K562 (cell line): ENCODE measurements around the gene AHSG. TPM values are rescaled to one million over a fixed set of nuclear protein-coding genes. Genes with fewer than 3 reads are reported as not detected.
A peak's percentile ranks its signal among the peaks of the same experiment; 100 is the strongest.

Experiments
- CREM ChIP-seq: IDR thresholded peaks from 2 replicates; pipeline ENCODE4 v1.6.1; 2014; ENCODE audit warnings: antibody characterized with exemption, low read depth
- CSDE1 ChIP-seq, 2 experiments: fragments of 450-650 bp; IDR thresholded peaks; 2 replicates each; pipeline ENCODE4 v1.6.1; 2016; ENCODE audit warnings: mild to moderate bottlenecking in 1 of 2
- CXXC5 ChIP-seq: fragments of 250-450 bp; sonication (Bioruptor Pico); IDR thresholded peaks from 2 replicates; pipeline ENCODE4 v1.8.0; 2022; ENCODE audit warnings: inconsistent platforms, mild to moderate bottlenecking, moderate library complexity
- EGR1 ChIP-seq: fragments of 450-650 bp; conservative IDR thresholded peaks from 2 replicates; pipeline ENCODE4 v1.6.1; 2017; ENCODE audit warnings: mild to moderate bottlenecking
- HEY1 ChIP-seq: fragments of 250-450 bp; sonication (Bioruptor Pico); IDR thresholded peaks from 2 replicates; pipeline ENCODE4 v1.5.0; 2020; ENCODE audit warnings: mild to moderate bottlenecking, moderate library complexity, borderline replicate concordance
- JUND ChIP-seq, 2 experiments: IDR thresholded peaks; 2 replicates in 1 of 2; 3 replicates in 1 of 2; pipeline ENCODE4 v1.6.1; 2011; ENCODE audit warnings: borderline replicate concordance in 2 of 2, low read depth in 2 of 2, low read length in 2 of 2, improper control_type of control experiment in 1 of 2, missing biosample characterization in 1 of 2, missing genetic modification characterization in 1 of 2, missing genetic modification reagents in 1 of 2
- KDM2B ChIP-seq: fragments of 250-450 bp; sonication (Bioruptor Pico); IDR thresholded peaks from 2 replicates; pipeline ENCODE4 v1.8.0; 2021; ENCODE audit warnings: mild to moderate bottlenecking, moderate library complexity
- LCOR ChIP-seq: sonication (generic); formaldehyde crosslinking; IDR thresholded peaks from 2 replicates; pipeline ENCODE4 v1.8.0; 2022; ENCODE audit warnings: mild to moderate bottlenecking, missing genetic modification reagents
- MAFK ChIP-seq: IDR thresholded peaks from 2 replicates; pipeline ENCODE4 v1.6.1; 2011; ENCODE audit warnings: low read length, improper control_type of control experiment
- MBD2 ChIP-seq: sonication (generic); IDR thresholded peaks from 2 replicates; pipeline ENCODE4 v1.6.1; 2016; ENCODE audit warnings: low read depth, borderline replicate concordance
- SMC3 ChIP-seq: conservative IDR thresholded peaks from 2 replicates; pipeline ENCODE4 v1.6.1; 2011; ENCODE audit warnings: low read depth, low read length, improper control_type of control experiment; ENCODE audit not compliant: insufficient read depth
- TAF9B ChIP-seq: fragments of 450-650 bp; IDR thresholded peaks from 2 replicates; pipeline ENCODE4 v1.6.1; 2018; ENCODE audit warnings: mild to moderate bottlenecking; ENCODE audit not compliant: partially characterized antibody
- TCF3 ChIP-seq: sonication (generic); formaldehyde crosslinking; IDR thresholded peaks from 2 replicates; pipeline ENCODE4 v1.4.0; 2020; ENCODE audit warnings: mild to moderate bottlenecking, missing genetic modification reagents
- TCF7L2 ChIP-seq: fragments of 150-350 bp; IDR thresholded peaks from 2 replicates; pipeline ENCODE4 v1.6.1; 2016; ENCODE audit warnings: low read depth, mild to moderate bottlenecking, low read length, moderate library complexity
- TEAD2 ChIP-seq: fragments of 450-650 bp; IDR thresholded peaks from 2 replicates; pipeline ENCODE4 v1.6.1; 2016; ENCODE audit warnings: missing genetic modification characterization, control low read depth, missing compliant biosample characterization
- ZNF121 ChIP-seq: sonication (generic); formaldehyde crosslinking; conservative IDR thresholded peaks from 2 replicates; pipeline ENCODE4 v1.8.0; 2022; ENCODE audit warnings: missing genetic modification reagents
- ZNF764 ChIP-seq: fragments of 250-450 bp; sonication (Bioruptor Pico); IDR thresholded peaks from 2 replicates; pipeline ENCODE4 v1.4.0; 2020; ENCODE audit warnings: low read depth, mild to moderate bottlenecking, moderate library complexity
- polyA plus RNA-seq, 8 experiments: library from polyadenylated mRNA; depleted of rRNA in 4 of 8; stranded (reverse) in 5 of 8; unstranded in 3 of 8; fragments of >200 nt; fragmentation: Nextera tagmentation in 2 of 8; fragmentation: Illumina TruSeq in 1 of 8; extraction: Ambion mirVana in 2 of 8; extraction: Trizol in 1 of 8; gene quantifications; 2 replicates each; pipeline versions ENCODE4 v1.2.1 to v1.2.3, GENCODE V29; 2011 to 2014; ENCODE audit warnings: inconsistent platforms in 1 of 8, missing spikeins in 1 of 8
- total RNA-seq, 7 experiments: library from RNA; depleted of rRNA in 6 of 7; stranded (reverse); fragments of >200 nt in 6 of 7; fragmentation: Illumina TruSeq in 2 of 7; extraction: Trizol in 2 of 7; gene quantifications; 2 replicates each; pipeline versions ENCODE4 v1.2.1 to v1.2.3, GENCODE V29; 2011 to 2021; ENCODE audit warnings: low replicate concordance in 1 of 7
- TF ChIP-seq, protein P1 (sequence below), 2 experiments: fragments of 450-650 bp; formaldehyde crosslinking in 1 of 2; IDR thresholded peaks; 2 replicates each; pipeline versions ENCODE4 v1.4.0 to v1.6.1; 2014 to 2020; ENCODE audit warnings: mild to moderate bottlenecking in 2 of 2, borderline replicate concordance in 1 of 2, low read depth in 1 of 2

AHSG gene
- total and polyA plus RNA-seq, 9 of the 15 experiments (the other 6 are each of a cell fraction or from before 2014, with no cell fraction given), result 0.69 TPM; not detected in 8

DNA sequence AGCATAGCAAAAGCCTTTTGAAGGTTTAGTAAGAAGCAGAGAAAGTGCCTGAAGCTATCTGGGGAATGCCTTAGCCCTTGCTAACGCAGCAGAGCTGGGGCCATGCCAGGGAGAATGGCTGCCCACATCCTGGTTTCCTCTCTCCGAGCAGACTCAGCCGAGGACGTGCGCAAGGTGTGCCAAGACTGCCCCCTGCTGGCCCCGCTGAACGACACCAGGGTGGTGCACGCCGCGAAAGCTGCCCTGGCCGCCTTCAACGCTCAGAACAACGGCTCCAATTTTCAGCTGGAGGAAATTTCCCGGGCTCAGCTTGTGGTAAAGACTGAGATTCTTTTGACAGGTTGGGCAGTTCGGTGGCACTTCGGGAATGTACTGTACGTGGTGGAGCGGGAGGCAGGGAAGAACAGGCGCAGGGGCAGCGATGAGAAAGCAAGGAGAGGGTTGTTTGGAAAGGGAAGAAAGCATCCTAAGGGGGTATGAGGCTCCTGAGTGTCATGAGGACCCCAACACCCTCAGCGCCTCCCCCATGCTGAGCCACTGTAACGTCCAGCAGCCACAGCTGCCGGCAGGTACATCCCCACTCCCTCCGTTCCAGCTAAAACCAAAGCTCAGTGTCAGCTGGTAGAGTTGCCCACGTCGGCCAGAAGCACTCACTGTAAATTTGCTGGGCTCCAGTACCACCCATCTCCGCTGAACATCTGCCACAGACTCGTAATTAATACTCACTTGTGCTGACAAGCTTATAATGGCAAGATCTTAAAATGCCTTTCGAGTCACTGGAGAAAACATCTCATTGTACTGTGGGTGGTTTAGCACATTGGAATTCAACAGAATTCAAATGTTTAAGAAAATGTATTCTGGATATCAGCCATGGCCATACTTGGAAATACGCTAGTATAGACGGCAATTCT lies 4.4 kb downstream of the AHSG start (continued):
- TF ChIP-seq, protein P1, sequence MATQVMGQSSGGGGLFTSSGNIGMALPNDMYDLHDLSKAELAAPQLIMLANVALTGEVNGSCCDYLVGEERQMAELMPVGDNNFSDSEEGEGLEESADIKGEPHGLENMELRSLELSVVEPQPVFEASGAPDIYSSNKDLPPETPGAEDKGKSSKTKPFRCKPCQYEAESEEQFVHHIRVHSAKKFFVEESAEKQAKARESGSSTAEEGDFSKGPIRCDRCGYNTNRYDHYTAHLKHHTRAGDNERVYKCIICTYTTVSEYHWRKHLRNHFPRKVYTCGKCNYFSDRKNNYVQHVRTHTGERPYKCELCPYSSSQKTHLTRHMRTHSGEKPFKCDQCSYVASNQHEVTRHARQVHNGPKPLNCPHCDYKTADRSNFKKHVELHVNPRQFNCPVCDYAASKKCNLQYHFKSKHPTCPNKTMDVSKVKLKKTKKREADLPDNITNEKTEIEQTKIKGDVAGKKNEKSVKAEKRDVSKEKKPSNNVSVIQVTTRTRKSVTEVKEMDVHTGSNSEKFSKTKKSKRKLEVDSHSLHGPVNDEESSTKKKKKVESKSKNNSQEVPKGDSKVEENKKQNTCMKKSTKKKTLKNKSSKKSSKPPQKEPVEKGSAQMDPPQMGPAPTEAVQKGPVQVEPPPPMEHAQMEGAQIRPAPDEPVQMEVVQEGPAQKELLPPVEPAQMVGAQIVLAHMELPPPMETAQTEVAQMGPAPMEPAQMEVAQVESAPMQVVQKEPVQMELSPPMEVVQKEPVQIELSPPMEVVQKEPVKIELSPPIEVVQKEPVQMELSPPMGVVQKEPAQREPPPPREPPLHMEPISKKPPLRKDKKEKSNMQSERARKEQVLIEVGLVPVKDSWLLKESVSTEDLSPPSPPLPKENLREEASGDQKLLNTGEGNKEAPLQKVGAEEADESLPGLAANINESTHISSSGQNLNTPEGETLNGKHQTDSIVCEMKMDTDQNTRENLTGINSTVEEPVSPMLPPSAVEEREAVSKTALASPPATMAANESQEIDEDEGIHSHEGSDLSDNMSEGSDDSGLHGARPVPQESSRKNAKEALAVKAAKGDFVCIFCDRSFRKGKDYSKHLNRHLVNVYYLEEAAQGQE (IDR thresholded peaks at IDR 0.05; ENCODE audit: borderline replicate concordance), result peak; percentile 83
- TF ChIP-seq, protein P1 (CRISPR knock-in tag; IDR thresholded peaks at IDR 0.05; ENCODE audit: low read depth), result no peak; the same call in 1 of the 2 replicates
- TF ChIP-seq CXXC5 (peak; percentile 40; the same call in 1 of the 2 replicates), MBD2 (no peak), TEAD2 (no peak), CSDE1 (IDR thresholded peaks at IDR 0.05) (no peak), TCF7L2 (no peak), EGR1 (no peak), KDM2B (CRISPR knock-in tag) (no peak), ZNF764 (CRISPR knock-in tag) (no peak), TAF9B (no peak), ZNF121 (CRISPR knock-in tag) (no peak), TCF3 (CRISPR knock-in tag) (no peak), JUND (IDR thresholded peaks at IDR 0.05; ENCODE audit: borderline replicate concordance, low read depth, low read length) (peak; percentile 45; the same call in 1 of the 2 replicates), JUND (tag; IDR thresholded peaks at IDR 0.05; ENCODE audit: borderline replicate concordance, low read depth, low read length) (no peak), SMC3 (peak; percentile 66; the same call in 1 of the 2 replicates), MAFK (no peak), HEY1 (CRISPR knock-in tag) (no peak), LCOR (CRISPR knock-in tag) (no peak), CREM (peak; percentile 66)
